ENCODE data around the gene HIPK4. TPM values are rescaled to one million over a fixed set of nuclear protein-coding genes. Genes with fewer than 3 reads are reported as not detected.

Gene HIPK4, protein sequence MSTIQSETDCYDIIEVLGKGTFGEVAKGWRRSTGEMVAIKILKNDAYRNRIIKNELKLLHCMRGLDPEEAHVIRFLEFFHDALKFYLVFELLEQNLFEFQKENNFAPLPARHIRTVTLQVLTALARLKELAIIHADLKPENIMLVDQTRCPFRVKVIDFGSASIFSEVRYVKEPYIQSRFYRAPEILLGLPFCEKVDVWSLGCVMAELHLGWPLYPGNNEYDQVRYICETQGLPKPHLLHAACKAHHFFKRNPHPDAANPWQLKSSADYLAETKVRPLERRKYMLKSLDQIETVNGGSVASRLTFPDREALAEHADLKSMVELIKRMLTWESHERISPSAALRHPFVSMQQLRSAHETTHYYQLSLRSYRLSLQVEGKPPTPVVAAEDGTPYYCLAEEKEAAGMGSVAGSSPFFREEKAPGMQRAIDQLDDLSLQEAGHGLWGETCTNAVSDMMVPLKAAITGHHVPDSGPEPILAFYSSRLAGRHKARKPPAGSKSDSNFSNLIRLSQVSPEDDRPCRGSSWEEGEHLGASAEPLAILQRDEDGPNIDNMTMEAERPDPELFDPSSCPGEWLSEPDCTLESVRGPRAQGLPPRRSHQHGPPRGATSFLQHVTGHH
- 0.19 to 0.41 TPM (median 0.23 TPM) in 5 replicates for total RNA-seq (2022; extraction: Qiagen RNA extraction; ENCODE audit: low read depth)

DNA sequence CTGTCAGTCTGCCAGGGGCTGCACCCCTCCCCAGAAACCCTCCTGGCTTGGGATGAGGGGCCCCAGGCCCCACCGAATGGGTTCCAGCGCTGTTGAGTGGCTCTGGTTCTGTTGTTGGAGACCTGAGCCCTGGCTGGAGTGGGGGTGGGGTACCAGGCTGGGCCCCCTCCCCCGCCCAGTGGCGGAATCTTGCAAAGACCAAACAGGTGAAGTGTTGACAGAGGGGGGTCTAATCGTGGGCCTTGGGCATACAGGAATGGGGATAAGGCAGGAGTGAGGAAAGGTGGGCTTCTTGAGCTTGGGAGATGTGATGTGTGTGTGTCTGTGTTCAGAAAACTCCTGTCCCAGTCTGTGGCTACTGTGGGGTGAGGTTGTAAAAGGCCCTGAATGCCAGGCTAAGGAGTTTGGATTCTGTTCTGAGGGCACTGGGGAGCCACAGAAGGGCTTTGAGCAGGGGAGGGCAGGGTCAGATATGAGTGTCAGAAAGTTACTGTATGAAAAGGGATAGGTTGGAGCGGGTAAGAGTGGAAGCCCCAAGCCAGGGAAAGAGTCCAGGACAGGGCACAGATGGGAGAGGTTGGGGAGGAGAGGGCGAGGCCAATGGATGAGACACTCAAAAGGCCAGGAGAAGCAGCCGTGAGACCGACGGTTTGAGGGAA is at the start of gene HIPK4:
Gene HIPK4, minus strand, starts transcription at position 98 of the 659 bp plus-strand sequence. CDS start 279 bp downstream, outside the sequence.

DNA sequence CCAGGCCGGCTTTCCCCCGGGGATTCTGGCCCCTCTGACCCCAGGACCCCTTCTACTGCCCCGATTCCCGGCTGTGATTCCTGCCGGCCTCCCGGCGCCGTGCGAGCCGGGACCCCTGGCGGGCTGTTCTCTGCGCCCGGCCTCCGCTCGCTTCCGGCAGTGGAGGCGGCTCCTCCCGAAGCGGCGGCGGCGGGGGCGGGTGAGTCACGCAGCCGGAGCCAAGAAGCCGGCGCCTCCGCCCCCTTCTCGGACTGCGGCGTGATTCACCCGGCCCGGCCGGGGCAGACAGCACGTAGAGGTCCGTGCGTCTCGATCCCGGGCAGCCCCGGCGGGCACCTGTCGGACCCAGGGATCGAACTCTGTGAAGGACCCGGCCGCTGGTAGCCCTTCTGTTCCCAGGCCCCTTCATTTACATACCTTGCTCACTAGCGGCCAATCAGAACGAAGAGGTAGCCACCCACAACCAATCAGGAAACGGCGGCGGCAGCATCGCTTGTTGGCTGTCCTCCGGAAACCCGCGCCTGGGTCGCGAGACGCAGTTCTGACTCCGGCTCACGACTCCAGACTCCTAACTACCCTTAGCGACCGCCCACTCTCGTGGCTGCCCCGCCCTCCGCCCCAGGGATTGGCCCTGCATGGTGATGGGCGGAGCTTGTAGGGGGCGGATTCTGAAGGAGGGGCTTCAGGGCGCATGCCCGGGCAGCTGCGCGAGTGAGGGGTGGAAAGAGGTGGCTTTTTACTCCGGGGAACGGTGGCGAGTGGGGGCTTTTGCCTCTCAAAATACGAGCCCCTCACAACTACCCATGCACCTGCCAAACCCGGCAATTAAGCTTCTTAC is 35.7 kb upstream of the HIPK4 start, which contains the start of gene SERTAD1:
Gene SERTAD1, minus strand, starts transcription at position 543 of the 838 bp plus-strand sequence. CDS start 2,446 bp downstream, outside the sequence.

DNA sequence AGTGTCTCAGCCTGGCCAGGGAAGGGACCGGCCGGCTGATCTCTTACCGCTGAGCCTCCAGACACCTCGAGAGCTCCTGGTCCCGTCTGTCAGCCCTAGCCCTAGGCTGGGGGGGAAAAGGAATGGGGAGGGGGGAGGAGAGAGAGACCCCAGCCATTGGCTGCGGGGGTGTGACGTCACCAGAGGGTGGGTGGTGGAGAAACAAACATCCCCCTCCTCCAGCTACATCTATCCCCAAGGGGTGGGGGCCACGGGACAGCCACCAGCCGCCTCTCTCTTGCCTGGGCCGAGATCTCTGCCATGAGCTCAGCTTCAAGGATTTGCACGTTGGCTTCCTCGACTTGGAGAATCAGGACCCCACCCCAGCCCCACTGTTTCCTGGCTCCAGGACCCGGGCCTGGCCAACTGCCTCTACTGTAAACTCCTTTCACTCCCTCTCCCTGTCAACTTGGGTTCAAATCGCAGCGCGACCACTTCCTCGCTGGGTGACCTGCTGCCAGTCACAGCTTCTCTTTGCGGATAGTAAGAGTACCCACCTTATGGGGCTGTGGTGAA is 23.4 kb upstream of the HIPK4 start, which contains the start of gene PRX:
Gene PRX, minus strand, starts transcription at position 88 of the 555 bp plus-strand sequence. CDS start 5,446 bp downstream, outside the sequence.

DNA sequence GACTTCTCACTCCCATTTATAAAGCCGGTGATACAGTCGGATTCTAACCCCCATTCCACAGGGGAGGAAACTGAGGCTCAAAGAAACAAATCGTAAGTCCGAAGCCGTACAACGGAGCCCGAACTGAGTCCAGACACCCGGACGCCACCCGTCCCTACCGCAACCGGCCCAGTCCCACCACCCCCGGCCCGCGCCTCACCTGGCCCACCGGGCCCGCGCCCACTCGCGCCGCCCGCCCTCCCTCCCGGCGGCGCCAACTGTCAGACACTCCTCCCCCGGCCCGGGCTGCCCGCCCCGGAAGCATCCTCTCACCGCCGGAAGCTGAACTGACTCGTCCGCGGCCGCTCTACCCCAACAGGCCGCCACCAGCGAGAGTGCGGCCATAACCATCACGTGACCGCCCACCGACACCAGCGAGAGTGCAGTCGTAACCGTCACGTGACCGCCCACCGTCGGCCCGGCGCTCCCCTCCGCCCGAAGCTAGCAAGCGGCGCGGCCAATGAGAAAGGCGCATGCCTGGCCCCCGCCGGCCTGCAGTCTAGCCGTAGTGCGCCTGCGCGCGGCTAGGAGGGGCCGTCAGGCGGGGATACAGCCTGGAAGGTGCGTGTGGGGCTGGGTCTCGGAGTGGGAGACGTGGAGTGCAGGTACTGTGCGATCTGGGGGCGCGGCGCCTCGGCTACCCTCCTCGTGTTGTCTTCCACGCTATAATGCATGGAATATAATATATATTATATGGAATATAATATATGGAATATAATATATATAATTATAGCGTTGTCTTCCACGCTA is 41.7 kb downstream of the HIPK4 start, which contains the start of the genes C19orf47 and PLD3:
Gene C19orf47, minus strand, starts transcription at position 273 of the 789 bp plus-strand sequence. CDS start 6,540 bp downstream, outside the sequence.
Gene PLD3, plus strand, starts transcription at position 571 of the 789 bp plus-strand sequence. CDS start 17,789 bp downstream, outside the sequence.

Other genes with a start within 250 kb of the HIPK4 start
- gene MAP3K10, start 198.8 kb downstream of the HIPK4 start, total RNA-seq (2022; extraction: Qiagen RNA extraction; ENCODE audit: low read depth): 15.2 to 20.0 TPM (median 18.3 TPM) in 5 replicates
- gene TTC9B, start 171.8 kb downstream of the HIPK4 start, total RNA-seq (2022; extraction: Qiagen RNA extraction; ENCODE audit: low read depth): 0.62 to 0.81 TPM (median 0.76 TPM) in 5 replicates
- 0.09 to 0.30 TPM (median 0.17 TPM) in 5 replicates for gene CCNP, start 163.5 kb downstream of the HIPK4 start, total RNA-seq (2022; extraction: Qiagen RNA extraction; ENCODE audit: low read depth)
- gene AKT2, start 104.8 kb downstream of the HIPK4 start, total RNA-seq (2022; extraction: Qiagen RNA extraction; ENCODE audit: low read depth): 127 to 188 TPM (median 177 TPM) in 5 replicates
- gene C19orf47, start 41.8 kb downstream of the HIPK4 start, total RNA-seq (2022; extraction: Qiagen RNA extraction; ENCODE audit: low read depth): 22.8 to 32.2 TPM (median 32.0 TPM) in 5 replicates
- gene PLD3, start 41.5 kb downstream of the HIPK4 start, total RNA-seq (2022; extraction: Qiagen RNA extraction; ENCODE audit: low read depth): 249 to 274 TPM (median 257 TPM) in 5 replicates
- 1.2 to 1.9 TPM (median 1.5 TPM) in 5 replicates for gene PRX, start 23.2 kb upstream of the HIPK4 start, total RNA-seq (2022; extraction: Qiagen RNA extraction; ENCODE audit: low read depth)
- 23.5 to 42.7 TPM (median 31.9 TPM) in 5 replicates for gene SERTAD1, start 35.8 kb upstream of the HIPK4 start, total RNA-seq (2022; extraction: Qiagen RNA extraction; ENCODE audit: low read depth)
- 38.2 to 51.9 TPM (median 46.8 TPM) in 5 replicates for gene SERTAD3, start 54.2 kb upstream of the HIPK4 start, total RNA-seq (2022; extraction: Qiagen RNA extraction; ENCODE audit: low read depth)
- gene BLVRB, start 75.6 kb upstream of the HIPK4 start, total RNA-seq (2022; extraction: Qiagen RNA extraction; ENCODE audit: low read depth): 255 to 344 TPM (median 323 TPM) in 5 replicates
- gene SPTBN4, start 76.8 kb upstream of the HIPK4 start, total RNA-seq (2022; extraction: Qiagen RNA extraction; ENCODE audit: low read depth): 0.45 to 1.3 TPM (median 0.92 TPM) in 5 replicates
- 107 to 161 TPM (median 136 TPM) in 5 replicates for gene SHKBP1, start 186.7 kb upstream of the HIPK4 start, total RNA-seq (2022; extraction: Qiagen RNA extraction; ENCODE audit: low read depth)
- 44.4 to 77.5 TPM (median 55.6 TPM) in 5 replicates for gene LTBP4, start 211.2 kb upstream of the HIPK4 start, total RNA-seq (2022; extraction: Qiagen RNA extraction; ENCODE audit: low read depth)

Data from A549 treated with CpdA at 1 μM for 4 hours (cell line).